Type B pancreatic cell (in vitro differentiated cells): Measurements from ENCODE around the gene GABPB1. TPM values are rescaled to one million over a fixed set of nuclear protein-coding genes. Genes with fewer than 3 reads are reported as not detected.

Experiments
- DNase-seq: peaks from one replicate; pipeline ENCODE4 v3.0.0; 2021; ENCODE audit warnings: mixed read lengths; ENCODE audit not compliant: unreplicated experiment; ENCODE audit errors: extremely low spot score
- H3K27ac Mint-ChIP-seq: 2 replicates; pipeline ENCODE4 v1.8.0; 2021; ENCODE audit warnings: mild to moderate bottlenecking, mixed read lengths
- H3K27me3 Mint-ChIP-seq: 2 replicates; pipeline ENCODE4 v1.8.0; 2021; ENCODE audit warnings: mixed read lengths
- H3K36me3 Mint-ChIP-seq: 2 replicates; pipeline ENCODE4 v1.8.0; 2021; ENCODE audit warnings: mixed read lengths
- H3K4me1 Mint-ChIP-seq: one replicate; pipeline ENCODE4 v1.8.0; 2021; ENCODE audit warnings: mixed read lengths; ENCODE audit not compliant: unreplicated experiment
- H3K4me3 Mint-ChIP-seq: 2 replicates; pipeline ENCODE4 v1.8.0; 2021; ENCODE audit warnings: mild to moderate bottlenecking, mixed read lengths
- H3K9me3 Mint-ChIP-seq: 2 replicates; pipeline ENCODE4 v1.8.0; 2021; ENCODE audit warnings: mixed read lengths
- CTCF ChIP-seq: fragments of 200-600 bp; sonication (generic); conservative IDR thresholded peaks from 2 replicates; pipeline ENCODE4 v1.5.0; 2021; ENCODE audit warnings: antibody characterized with exemption, mild to moderate bottlenecking
- total RNA-seq: library from RNA; stranded (reverse); gene quantifications from 2 replicates; pipeline ENCODE4 v1.2.1, GENCODE V29; 2021; ENCODE audit warnings: low replicate concordance

The GABPB1 gene
- total RNA-seq, 1 donor from 2014 or later: 27.8 TPM

- no peak for DNase-seq
- peaks cover 33% of the 10 kb centered on the region for H3K4me1 Mint-ChIP-seq
- H3K36me3 Mint-ChIP-seq: peaks cover 25% of the 10 kb centered on the region
Measured at GRCh38 chr15:50353251-50353974, 1.6 kb downstream of the GABPB1 start.

GRCh38 chr15:50350621-50351020, 4.4 kb downstream of the GABPB1 start:
- DNase-seq: no peak
- peak overlapping the region; percentile 63 for H3K4me3 Mint-ChIP-seq
- no peak for TF ChIP-seq CTCF
- peaks cover 3% of the 10 kb centered on the region for H3K27me3 Mint-ChIP-seq
- H3K36me3 Mint-ChIP-seq: peaks cover 17% of the 10 kb centered on the region
- H3K4me1 Mint-ChIP-seq: peaks cover 24% of the 10 kb centered on the region
- no peak overlapping the region for H3K27ac Mint-ChIP-seq
- H3K9me3 Mint-ChIP-seq: no peaks in the 10 kb centered on the region

More at GRCh38 chr15:50353251-50353974, 1.6 kb downstream of the GABPB1 start:
- Mint-ChIP-seq H3K27ac (peak overlapping the region; percentile 98), H3K4me3 (peak overlapping the region; percentile 98), H3K27me3 (peaks cover 3% of the 10 kb centered on the region), H3K9me3 (no peaks in the 10 kb centered on the region)
- TF ChIP-seq CTCF: no peak

- Mint-ChIP-seq H3K27ac (no peak overlapping the region), H3K4me1 (peaks cover 15% of the 10 kb centered on the region), H3K9me3 (no peaks in the 10 kb centered on the region), H3K36me3 (peaks cover 21% of the 10 kb centered on the region), H3K4me3 (no peak overlapping the region), H3K27me3 (no peaks in the 10 kb centered on the region)
- DNase-seq: no peak
- no peak for TF ChIP-seq CTCF
Measured at GRCh38 chr15:50345298-50345697, 9.7 kb downstream of the GABPB1 start.

- H3K36me3 Mint-ChIP-seq: peaks cover 25% of the 10 kb centered on the region
- no peaks in the 10 kb centered on the region for H3K27me3 Mint-ChIP-seq
- peak overlapping the region; percentile 1 for H3K27ac Mint-ChIP-seq
- no peak overlapping the region for H3K4me3 Mint-ChIP-seq
- no peaks in the 10 kb centered on the region for H3K9me3 Mint-ChIP-seq
- no peak for TF ChIP-seq CTCF
- DNase-seq: no peak
- peaks cover 11% of the 10 kb centered on the region for H3K4me1 Mint-ChIP-seq
Measured at GRCh38 chr15:50344006-50344464, 11.0 kb downstream of the GABPB1 start.

GRCh38 chr15:50341616-50342136, 13.3 kb downstream of the GABPB1 start:
- no peak for TF ChIP-seq CTCF
- H3K36me3 Mint-ChIP-seq: peaks cover 25% of the 10 kb centered on the region

More at GRCh38 chr15:50341616-50342136, 13.3 kb downstream of the GABPB1 start:
- peaks cover 11% of the 10 kb centered on the region for H3K4me1 Mint-ChIP-seq
- H3K27me3 Mint-ChIP-seq: no peaks in the 10 kb centered on the region
- DNase-seq: no peak
- H3K4me3 Mint-ChIP-seq: no peak overlapping the region
- H3K27ac Mint-ChIP-seq: no peak overlapping the region
- H3K9me3 Mint-ChIP-seq: no peaks in the 10 kb centered on the region
